Dendritic cell treated with granulocyte-macrophage colony-stimulating factor and Interleukin-4, amounts not matched to agents 40 ng/mL and 50 ng/mL, for 4 days (primary cell): ENCODE data around the gene KRTAP10-12.

Experiments
- H3K27ac Mint-ChIP-seq: one replicate; pipeline ENCODE4 v1.8.0; 2022; ENCODE audit warnings: mild to moderate bottlenecking, mixed read lengths
- H3K27me3 Mint-ChIP-seq: one replicate; pipeline ENCODE4 v1.8.0; 2022; ENCODE audit warnings: mild to moderate bottlenecking, mixed read lengths
- H3K36me3 Mint-ChIP-seq: one replicate; pipeline ENCODE4 v1.8.0; 2022; ENCODE audit warnings: low read depth, mixed read lengths
- H3K4me1 Mint-ChIP-seq: one replicate; pipeline ENCODE4 v1.8.0; 2022; ENCODE audit warnings: low read depth, mixed read lengths
- H3K4me3 Mint-ChIP-seq: one replicate; pipeline ENCODE4 v1.8.0; 2022; ENCODE audit warnings: mild to moderate bottlenecking, moderate library complexity, mixed read lengths
- H3K9me3 Mint-ChIP-seq: one replicate; pipeline ENCODE4 v1.8.0; 2022; ENCODE audit warnings: mixed read lengths
- intact Hi-C: fragments of 100-400 bp; cut with micrococcal nuclease; formaldehyde crosslinking; loops from one replicate; pipeline ENCODE4 v1.15.0; 2022

The KRTAP10-12 gene

GRCh38 chr21:44723177-44724131 is 26.5 kb downstream of the KRTAP10-12 start:
- Mint-ChIP-seq H3K4me3 (no peak overlapping the region), H3K9me3 (no peaks in the 10 kb centered on the region), H3K27me3 (peaks cover 84% of the 10 kb centered on the region), H3K36me3 (no peaks in the 10 kb centered on the region), H3K27ac (no peak overlapping the region), H3K4me1 (no peaks in the 10 kb centered on the region)
- intact Hi-C loops = no loop called here

- Mint-ChIP-seq H3K36me3 (no peaks in the 10 kb centered on the region), H3K9me3 (no peaks in the 10 kb centered on the region), H3K4me3 (no peak overlapping the region), H3K4me1 (no peaks in the 10 kb centered on the region), H3K27me3 (peaks cover 78% of the 10 kb centered on the region), H3K27ac (no peak overlapping the region)
- intact Hi-C loops = no loop called here
Observed at GRCh38 chr21:44724196-44724595, 27.2 kb downstream of the KRTAP10-12 start.

- no peaks in the 10 kb centered on the region for H3K9me3 Mint-ChIP-seq
- peaks cover 72% of the 10 kb centered on the region for H3K27me3 Mint-ChIP-seq
- intact Hi-C loops = no loop called here
- no peaks in the 10 kb centered on the region for H3K4me1 Mint-ChIP-seq
- H3K4me3 Mint-ChIP-seq = no peak overlapping the region
- H3K27ac Mint-ChIP-seq = no peak overlapping the region
- no peaks in the 10 kb centered on the region for H3K36me3 Mint-ChIP-seq
Observed at GRCh38 chr21:44724926-44725325, 28.0 kb downstream of the KRTAP10-12 start.

DNA sequence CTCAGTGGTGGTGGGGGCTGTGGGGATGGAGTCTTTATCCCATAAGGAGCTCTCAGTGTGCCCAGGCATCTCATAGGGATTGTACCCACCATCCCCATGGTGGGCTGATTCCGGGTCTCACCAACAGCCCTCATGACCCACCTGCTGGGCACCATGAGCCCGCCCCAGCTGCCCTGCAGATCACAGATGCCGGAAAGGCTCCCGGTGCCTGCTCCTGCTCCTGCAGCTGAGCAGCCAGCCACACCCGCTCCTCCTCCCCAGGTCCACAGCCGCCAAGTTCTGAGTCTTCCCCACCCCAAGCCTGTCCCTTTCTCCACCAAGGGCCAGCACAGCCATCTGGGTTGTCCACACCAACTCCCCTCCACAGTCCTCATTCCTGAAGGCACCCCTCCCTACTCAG is 29.9 kb downstream of the KRTAP10-12 start:
- H3K27ac Mint-ChIP-seq = no peak overlapping the region
- H3K9me3 Mint-ChIP-seq = no peaks in the 10 kb centered on the region
- no peak overlapping the region for H3K4me3 Mint-ChIP-seq
- intact Hi-C loops = no loop called here
- no peaks in the 10 kb centered on the region for H3K36me3 Mint-ChIP-seq
- H3K27me3 Mint-ChIP-seq = peaks cover 60% of the 10 kb centered on the region
- H3K4me1 Mint-ChIP-seq = no peaks in the 10 kb centered on the region

GRCh38 chr21:44727321-44727720 is 30.3 kb downstream of the KRTAP10-12 start:
- no peaks in the 10 kb centered on the region for H3K9me3 Mint-ChIP-seq
- peaks cover 61% of the 10 kb centered on the region for H3K27me3 Mint-ChIP-seq
- intact Hi-C loops = no loop called here

GRCh38 chr21:44727757-44728156 is 30.8 kb downstream of the KRTAP10-12 start:
- H3K9me3 Mint-ChIP-seq = no peaks in the 10 kb centered on the region
- peaks cover 57% of the 10 kb centered on the region for H3K27me3 Mint-ChIP-seq
- H3K36me3 Mint-ChIP-seq = no peaks in the 10 kb centered on the region
- H3K27ac Mint-ChIP-seq = no peak overlapping the region
- H3K4me3 Mint-ChIP-seq = no peak overlapping the region
- no peaks in the 10 kb centered on the region for H3K4me1 Mint-ChIP-seq
- intact Hi-C loops = no loop called here

More at GRCh38 chr21:44727321-44727720, 30.3 kb downstream of the KRTAP10-12 start:
- Mint-ChIP-seq H3K27ac (no peak overlapping the region), H3K36me3 (no peaks in the 10 kb centered on the region), H3K4me1 (no peaks in the 10 kb centered on the region), H3K4me3 (no peak overlapping the region)

GRCh38 chr21:44728716-44729115 is 31.7 kb downstream of the KRTAP10-12 start:
- Mint-ChIP-seq H3K27me3 (peaks cover 50% of the 10 kb centered on the region), H3K27ac (no peak overlapping the region), H3K9me3 (no peaks in the 10 kb centered on the region), H3K4me1 (no peaks in the 10 kb centered on the region), H3K4me3 (no peak overlapping the region), H3K36me3 (no peaks in the 10 kb centered on the region)
- intact Hi-C loops = no loop called here

GRCh38 chr21:44729336-44730027 is 32.5 kb downstream of the KRTAP10-12 start:
- no peaks in the 10 kb centered on the region for H3K9me3 Mint-ChIP-seq
- no peaks in the 10 kb centered on the region for H3K36me3 Mint-ChIP-seq
- peaks cover 42% of the 10 kb centered on the region for H3K27me3 Mint-ChIP-seq
- no peak overlapping the region for H3K27ac Mint-ChIP-seq
- no peak overlapping the region for H3K4me3 Mint-ChIP-seq
- intact Hi-C loops = no loop called here
- H3K4me1 Mint-ChIP-seq = no peaks in the 10 kb centered on the region

DNA sequence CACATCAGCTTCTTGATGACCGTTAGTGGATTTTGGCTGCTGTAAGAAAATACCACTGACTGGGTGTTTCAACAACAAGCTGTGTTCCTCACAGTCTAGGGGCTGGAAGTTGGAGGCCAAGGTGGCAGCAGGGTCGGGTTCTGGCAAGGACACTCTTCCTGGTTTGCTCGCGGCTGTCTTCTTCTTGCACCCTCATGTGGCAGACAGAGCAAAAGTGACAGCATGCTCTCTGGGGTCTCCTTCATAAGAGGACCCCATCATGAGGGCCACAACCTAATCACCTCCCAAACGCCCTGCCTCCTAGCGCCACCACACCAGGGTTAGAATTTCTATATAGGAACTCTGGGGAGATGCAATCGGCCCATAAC is 33.0 kb downstream of the KRTAP10-12 start:
- no peaks in the 10 kb centered on the region for H3K4me1 Mint-ChIP-seq
- peaks cover 3% of the 10 kb centered on the region for H3K9me3 Mint-ChIP-seq
- H3K4me3 Mint-ChIP-seq = no peak overlapping the region
- H3K36me3 Mint-ChIP-seq = no peaks in the 10 kb centered on the region
- peaks cover 37% of the 10 kb centered on the region for H3K27me3 Mint-ChIP-seq
- no peak overlapping the region for H3K27ac Mint-ChIP-seq
- intact Hi-C loops = no loop called here

DNA sequence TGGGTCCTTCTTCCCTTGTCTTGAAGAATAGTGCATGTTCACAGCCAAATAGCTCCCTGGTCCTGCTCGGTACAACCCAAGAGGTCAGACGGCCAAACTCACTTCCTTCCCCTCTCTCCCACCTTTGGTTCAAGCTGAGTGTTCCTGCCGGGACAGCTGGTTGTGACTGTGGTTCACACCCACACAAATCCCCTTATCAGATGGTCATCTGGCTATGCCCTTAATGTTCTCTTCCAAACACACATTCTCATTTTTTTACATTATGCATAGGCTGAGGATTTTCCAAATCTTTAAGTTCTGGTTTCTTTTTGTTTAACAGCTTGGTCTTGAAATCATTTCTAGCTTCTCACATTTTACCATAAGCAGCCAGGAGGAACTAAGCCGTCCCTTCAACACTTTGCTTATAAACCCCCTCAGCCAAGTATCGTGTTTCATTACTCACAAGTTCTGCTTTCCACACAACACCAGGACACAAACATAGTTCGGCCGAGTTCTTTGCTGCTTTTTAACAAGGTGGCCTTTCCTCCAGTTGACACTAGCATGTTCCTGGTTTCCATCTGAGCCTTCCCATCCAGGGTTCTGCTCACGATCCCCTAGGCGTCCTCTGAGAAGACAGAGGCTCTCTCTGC is 34.1 kb downstream of the KRTAP10-12 start:
- Mint-ChIP-seq H3K27me3 (peaks cover 28% of the 10 kb centered on the region), H3K4me1 (no peaks in the 10 kb centered on the region), H3K27ac (no peak overlapping the region), H3K36me3 (no peaks in the 10 kb centered on the region), H3K4me3 (no peak overlapping the region), H3K9me3 (peaks cover 14% of the 10 kb centered on the region)
- intact Hi-C loops = no loop called here

GRCh38 chr21:44732263-44732662 is 35.3 kb downstream of the KRTAP10-12 start:
- no peak overlapping the region for H3K4me3 Mint-ChIP-seq
- H3K36me3 Mint-ChIP-seq = no peaks in the 10 kb centered on the region
- H3K4me1 Mint-ChIP-seq = no peaks in the 10 kb centered on the region
- H3K27ac Mint-ChIP-seq = no peak overlapping the region
- intact Hi-C loops = no loop called here
- H3K27me3 Mint-ChIP-seq = peaks cover 21% of the 10 kb centered on the region
- H3K9me3 Mint-ChIP-seq = peaks cover 26% of the 10 kb centered on the region

DNA sequence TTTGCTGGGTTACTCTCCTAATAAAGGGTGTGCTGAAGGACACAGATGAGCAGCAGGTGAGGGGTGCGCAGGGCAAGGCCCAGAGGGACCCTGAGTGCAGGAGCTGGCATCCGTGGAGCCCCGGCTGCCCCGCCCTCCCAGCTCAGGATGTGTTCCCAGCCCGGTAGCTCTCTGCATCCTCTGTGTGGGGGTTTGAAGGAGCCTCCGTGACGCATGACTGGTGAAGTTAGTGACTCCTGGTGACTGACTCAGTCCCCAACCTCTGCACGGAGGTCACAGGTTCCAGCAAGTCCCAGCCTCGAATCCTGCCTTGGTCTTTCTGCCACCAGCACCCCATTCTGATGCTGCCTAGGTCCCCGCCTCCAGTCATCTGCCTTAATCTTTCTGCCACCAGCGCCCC is 36.0 kb downstream of the KRTAP10-12 start:
- H3K9me3 Mint-ChIP-seq = peaks cover 32% of the 10 kb centered on the region
- no peaks in the 10 kb centered on the region for H3K36me3 Mint-ChIP-seq
- H3K27ac Mint-ChIP-seq = no peak overlapping the region
- no peak overlapping the region for H3K4me3 Mint-ChIP-seq
- no peaks in the 10 kb centered on the region for H3K4me1 Mint-ChIP-seq
- H3K27me3 Mint-ChIP-seq = peaks cover 15% of the 10 kb centered on the region
- intact Hi-C loops = no loop called here

DNA sequence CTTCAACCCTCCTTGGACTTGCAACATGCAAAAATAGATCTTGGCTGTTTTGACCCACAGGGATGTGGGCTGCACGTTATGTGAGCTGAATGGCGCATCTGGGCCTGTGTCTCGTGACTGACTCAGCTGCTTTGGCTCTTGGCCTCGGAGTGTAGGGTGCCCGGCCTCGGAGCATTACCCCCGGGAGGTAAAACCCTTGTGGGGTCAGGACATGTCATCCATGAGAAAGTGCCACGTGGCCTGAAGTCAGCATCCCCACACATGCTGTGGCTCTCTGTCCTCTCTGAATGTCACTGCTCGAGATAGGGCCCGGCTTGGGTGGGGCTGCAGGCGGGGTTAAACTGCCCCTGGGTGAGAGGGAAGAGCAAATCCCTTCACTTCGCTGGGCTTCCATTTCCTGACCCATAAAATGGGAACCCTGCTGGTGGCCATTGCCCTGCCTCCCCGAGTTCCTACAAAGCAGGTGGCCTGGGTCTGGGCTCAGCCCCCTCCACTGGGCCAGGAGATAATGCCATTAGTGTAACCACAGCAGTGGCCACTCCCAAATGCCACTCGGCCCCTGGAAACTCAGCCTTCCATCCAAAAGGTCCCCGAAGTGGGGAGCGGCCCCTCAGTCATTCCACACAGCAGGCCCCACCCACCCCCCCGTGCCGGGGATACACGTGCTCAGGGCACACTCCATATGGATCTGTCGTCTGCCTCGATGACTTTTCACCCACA is 37.2 kb downstream of the KRTAP10-12 start:
- Mint-ChIP-seq H3K27ac (no peak overlapping the region), H3K4me1 (no peaks in the 10 kb centered on the region), H3K27me3 (peaks cover 17% of the 10 kb centered on the region), H3K9me3 (peaks cover 45% of the 10 kb centered on the region), H3K4me3 (no peak overlapping the region), H3K36me3 (no peaks in the 10 kb centered on the region)
- intact Hi-C loops = no loop called here
